SK-N-SH (cell line): ENCODE results near the gene C4orf50. TPM values are rescaled to one million over a fixed set of nuclear protein-coding genes. Genes with fewer than 3 reads are reported as not detected.

Experiments used
- CTCF ChIA-PET: fragments of 300-600, 350-600 bp; formaldehyde crosslinking; extraction: SDS; loops from one replicate; lab custom pipeline; 2021; lab: Yijun Ruan, JAX
- POLR2A ChIA-PET: fragments of 350-600 bp; sonication (Branson Sonifier 250); formaldehyde crosslinking; extraction: SDS; loops from one replicate; lab custom pipeline; 2020; ENCODE audit warnings: antibody characterized with exemption, inconsistent platforms; lab: Yijun Ruan, JAX
- DNase-seq: peaks from one replicate; pipeline ENCODE4 v3.0.0; 2012
- H2AFZ ChIP-seq: fragments of 200-600 bp; sonication (generic); 2 replicates; pipeline ENCODE4 v1.8.1; 2016; ENCODE audit warnings: antibody characterized with exemption, mild to moderate bottlenecking, low read depth
- H3F3A ChIP-seq: fragments of 200-600 bp; sonication (generic); replicated peaks from 2 replicates; pipeline ENCODE3; 2016; ENCODE audit warnings: antibody characterized with exemption, mild to moderate bottlenecking; ENCODE audit not compliant: insufficient read depth
- H3K27ac ChIP-seq, 2 experiments: fragments of 200-500 bp in 1 of 2; fragments of 200-600 bp in 1 of 2; sonication (Bioruptor generic) in 1 of 2; sonication (generic), shearing (Covaris generic) in 1 of 2; 2 replicates each; pipeline versions ENCODE4 v1.5.1 to v1.6.1; 2014 to 2016; ENCODE audit warnings: low read depth in 2 of 2, inconsistent platforms in 1 of 2, low read length in 1 of 2, mild to moderate bottlenecking in 1 of 2, mixed read lengths in 1 of 2
- H3K27me3 ChIP-seq: fragments of 200-600 bp; sonication (generic), shearing (Covaris generic); 2 replicates; pipeline ENCODE4 v1.6.1; 2016; ENCODE audit warnings: mixed run types; ENCODE audit not compliant: insufficient read depth
- H3K36me3 ChIP-seq, 2 experiments: fragments of 200-500 bp in 1 of 2; fragments of 200-600 bp in 1 of 2; sonication (Bioruptor generic) in 1 of 2; sonication (generic) in 1 of 2; replicated peaks in 1 of 2; 2 replicates each; pipeline versions ENCODE3 to v1.5.1; 2014 to 2016; ENCODE audit warnings: low read length in 1 of 2, mild to moderate bottlenecking in 1 of 2; ENCODE audit not compliant: insufficient read depth in 2 of 2, control insufficient read depth in 1 of 2
- H3K4me1 ChIP-seq, 2 experiments: fragments of 200-500 bp in 1 of 2; fragments of 200-600 bp in 1 of 2; sonication (Bioruptor generic) in 1 of 2; sonication (generic), shearing (Covaris generic) in 1 of 2; 2 replicates each; pipeline versions ENCODE4 v1.5.1 to v1.6.1; 2014 to 2016; ENCODE audit warnings: low read depth in 1 of 2, low read length in 1 of 2, mixed run types in 1 of 2; ENCODE audit not compliant: insufficient read depth in 2 of 2, control insufficient read depth in 1 of 2
- H3K4me2 ChIP-seq: fragments of 200-600 bp; sonication (generic), shearing (Covaris generic); 2 replicates; pipeline ENCODE4 v1.6.1; 2017; ENCODE audit warnings: mixed run types
- H3K4me3 ChIP-seq, 2 experiments: fragments of 200-500 bp in 1 of 2; fragments of 200-600 bp in 1 of 2; sonication (Bioruptor generic) in 1 of 2; sonication (generic), shearing (Covaris generic) in 1 of 2; 2 replicates each; pipeline versions ENCODE4 v1.5.1 to v1.8.1; 2014 to 2016; ENCODE audit warnings: low read depth in 2 of 2, inconsistent platforms in 1 of 2, low read length in 1 of 2, mild to moderate bottlenecking in 1 of 2, mixed read lengths in 1 of 2, moderate library complexity in 1 of 2
- H3K79me2 ChIP-seq: fragments of 200-600 bp; sonication (generic); 2 replicates; pipeline ENCODE4 v1.8.1; 2017; ENCODE audit warnings: mild to moderate bottlenecking; ENCODE audit not compliant: insufficient read depth
- H3K9ac ChIP-seq: fragments of 200-600 bp; sonication (generic); 2 replicates; pipeline ENCODE4 v1.6.1; 2017; ENCODE audit warnings: mixed run types
- H3K9me2 ChIP-seq: fragments of 200-600 bp; sonication (generic); 2 replicates; pipeline ENCODE4 v1.6.1; 2017; ENCODE audit warnings: mixed run types
- H3K9me3 ChIP-seq: fragments of 200-600 bp; sonication (generic); 2 replicates; pipeline ENCODE4 v1.6.1; 2017; ENCODE audit warnings: mixed run types, mild to moderate bottlenecking, moderate library complexity
- H4K20me1 ChIP-seq: fragments of 200-600 bp; sonication (generic); 2 replicates; pipeline ENCODE4 v1.6.1; 2017; ENCODE audit warnings: mild to moderate bottlenecking, mixed run types; ENCODE audit not compliant: insufficient read depth
- CHD2 ChIP-seq: fragments of 150-350 bp; IDR thresholded peaks from 2 replicates; pipeline ENCODE4 v1.6.1; 2018; ENCODE audit warnings: low read length; ENCODE audit not compliant: partially characterized antibody
- ELF1 ChIP-seq: IDR thresholded peaks from 2 replicates; pipeline ENCODE4 v1.4.0; 2012
- FOSL2 ChIP-seq: IDR thresholded peaks from 2 replicates; pipeline ENCODE4 v1.4.0; 2012; ENCODE audit warnings: low read depth, mild to moderate bottlenecking, moderate library complexity, borderline replicate concordance
- GATA2 ChIP-seq: sonication (generic); formaldehyde crosslinking; IDR thresholded peaks from 2 replicates; pipeline ENCODE4 v1.5.0; 2020; ENCODE audit warnings: mild to moderate bottlenecking, missing genetic modification reagents
- IRF3 ChIP-seq: fragments of 150-350 bp; IDR thresholded peaks from 2 replicates; pipeline ENCODE4 v1.6.1; 2016; ENCODE audit warnings: mild to moderate bottlenecking, low read depth, low read length
- JUND ChIP-seq: IDR thresholded peaks from 2 replicates; pipeline ENCODE4 v1.4.0; 2012
- NFIC ChIP-seq: IDR thresholded peaks from 2 replicates; pipeline ENCODE4 v1.4.0; 2012; ENCODE audit warnings: borderline replicate concordance
- POLR2AphosphoS5 ChIP-seq: IDR thresholded peaks from 2 replicates; pipeline ENCODE4 v1.6.1; 2012; ENCODE audit warnings: low read depth, low read length
- RAD21 ChIP-seq: IDR thresholded peaks from 2 replicates; pipeline ENCODE4 v1.6.1; 2012; ENCODE audit warnings: mild to moderate bottlenecking, low read length
- TAF1 ChIP-seq: IDR thresholded peaks from 2 replicates; pipeline ENCODE4 v1.6.1; 2012; ENCODE audit warnings: low read depth, mild to moderate bottlenecking, low read length, moderate library complexity, borderline replicate concordance
- TCF12 ChIP-seq: IDR thresholded peaks from 2 replicates; pipeline ENCODE4 v1.4.0; 2012
- YY1 ChIP-seq: IDR thresholded peaks from 2 replicates; pipeline ENCODE4 v1.4.0; 2012; ENCODE audit warnings: low read depth, mild to moderate bottlenecking
- WGBS: methylation state at CpG from one replicate; pipeline ENCODE4 v1.1.6; 2017; ENCODE audit warnings: low lambda C conversion rate; 5-methylcytosine and 5-hydroxymethylcytosine counted together
- polyA plus RNA-seq, 3 experiments: library from polyadenylated mRNA; depleted of rRNA; stranded (reverse); fragments of >200 nt; gene quantifications; 2 replicates each; pipeline ENCODE4 v1.2.3, GENCODE V29; 2012
- TF ChIP-seq, protein P1 (sequence below): IDR thresholded peaks from 2 replicates; pipeline ENCODE4; 2012
- TF ChIP-seq, protein P2 (sequence below): IDR thresholded peaks from 2 replicates; pipeline ENCODE4 v1.4.0; 2012; ENCODE audit warnings: low read depth, borderline replicate concordance

C4orf50 gene
- polyA plus RNA-seq, 1 of the 3 experiments (the other 2 are of a cell fraction), result under 0.01 TPM

DNA sequence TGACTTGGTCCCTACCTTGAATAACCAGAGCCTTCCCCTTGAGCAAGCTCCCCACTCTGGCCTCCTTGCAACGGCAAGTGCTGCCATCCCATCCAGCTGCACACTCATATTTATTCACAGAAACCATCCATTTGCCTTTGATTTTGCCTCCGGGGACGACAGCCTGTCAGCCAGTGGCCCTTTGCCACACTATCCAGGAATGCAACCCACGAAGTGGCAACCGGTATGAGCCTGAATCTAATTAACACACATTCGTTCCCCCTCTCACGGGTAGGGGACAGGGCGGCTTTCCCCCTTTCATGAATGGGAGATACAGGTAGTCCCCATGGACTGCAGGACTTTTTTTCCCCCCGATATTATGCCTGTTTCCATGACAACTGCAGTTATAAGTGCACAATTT is 140.8 kb downstream of the C4orf50 start:
- H3K4me3 ChIP-seq, result no peak overlapping the region
- WGBS, result 47% methylated on average over 9 of the region's 9 CpGs
- DNase-seq, result no peak
- H4K20me1 ChIP-seq, result peaks cover 8% of the 10 kb centered on the region; the same call in 1 of the 2 replicates
- H3K36me3 ChIP-seq, result peaks cover 0 to 3% of the 10 kb centered on the region in 2 experiments
- H3F3A ChIP-seq, result no peaks in the 10 kb centered on the region
- no peaks in the 10 kb centered on the region for H3K9me2 ChIP-seq
- TF ChIP-seq POLR2AphosphoS5 (no peak), RAD21 (no peak), TAF1 (no peak), IRF3 (no peak), ELF1 (no peak), TCF12 (no peak)
- TF ChIP-seq, protein P1, sequence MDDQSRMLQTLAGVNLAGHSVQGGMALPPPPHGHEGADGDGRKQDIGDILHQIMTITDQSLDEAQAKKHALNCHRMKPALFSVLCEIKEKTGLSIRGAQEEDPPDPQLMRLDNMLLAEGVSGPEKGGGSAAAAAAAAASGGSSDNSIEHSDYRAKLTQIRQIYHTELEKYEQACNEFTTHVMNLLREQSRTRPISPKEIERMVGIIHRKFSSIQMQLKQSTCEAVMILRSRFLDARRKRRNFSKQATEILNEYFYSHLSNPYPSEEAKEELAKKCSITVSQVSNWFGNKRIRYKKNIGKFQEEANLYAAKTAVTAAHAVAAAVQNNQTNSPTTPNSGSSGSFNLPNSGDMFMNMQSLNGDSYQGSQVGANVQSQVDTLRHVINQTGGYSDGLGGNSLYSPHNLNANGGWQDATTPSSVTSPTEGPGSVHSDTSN, result no peak
- POLR2A ChIA-PET, result no interaction called here
- H3K4me2 ChIP-seq, result no peak overlapping the region
- H3K27ac ChIP-seq, result no peak overlapping the region
- no peak overlapping the region for H3K9ac ChIP-seq
- CTCF ChIA-PET, result interaction anchor here (1.6 kb wide), 1 partner anchor 9 kb away, joined by 6 read pairs; no protein-coding TSS in a partner anchor
- no peaks in the 10 kb centered on the region for H3K27me3 ChIP-seq
- no peaks in the 10 kb centered on the region for H3K79me2 ChIP-seq
- no peak overlapping the region for H2AFZ ChIP-seq
- peaks cover 0 to 2% of the 10 kb centered on the region in 2 experiments; a peak in 1 of 4 replicates for H3K4me1 ChIP-seq
- no peaks in the 10 kb centered on the region for H3K9me3 ChIP-seq

DNA sequence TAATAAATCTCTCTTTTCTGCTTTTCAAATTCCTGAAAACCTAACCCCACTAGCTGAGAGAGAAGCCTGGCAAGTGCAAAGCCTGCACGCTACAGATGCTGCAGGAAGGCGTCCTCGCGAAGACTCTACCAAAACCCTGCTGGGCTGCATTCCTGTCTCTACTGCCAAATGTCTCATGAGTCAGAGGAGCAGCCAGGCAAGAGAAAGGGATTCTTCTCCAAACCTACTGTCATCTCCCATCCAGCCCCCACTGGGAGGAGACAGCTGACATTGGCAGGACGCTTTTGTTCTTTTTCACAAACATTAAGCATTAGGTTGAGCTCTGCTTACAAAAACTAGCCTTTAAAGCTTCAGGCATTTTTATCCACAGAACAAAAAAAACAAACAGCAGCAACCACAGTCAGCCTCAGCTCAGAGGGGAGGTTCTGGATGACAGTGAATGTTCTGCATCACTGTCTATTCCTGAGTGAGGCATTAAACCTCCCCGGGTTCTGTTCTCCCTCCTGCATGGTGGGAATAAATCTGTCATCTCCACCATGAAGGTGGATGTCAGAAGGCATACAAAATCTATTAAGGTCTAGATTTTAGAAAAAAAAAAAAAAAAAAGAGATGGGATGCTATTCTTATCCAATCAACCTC is 143.3 kb downstream of the C4orf50 start:
- CTCF ChIA-PET, result interaction anchor here (1.1 kb wide), 1 partner anchor 119 kb away, joined by 4 read pairs; no protein-coding TSS in a partner anchor
- no peak for DNase-seq
- H3K9ac ChIP-seq, result no peak overlapping the region

More for the DNA sequence above, 143.3 kb downstream of the C4orf50 start:
- peaks cover under 1 to 2% of the 10 kb centered on the region in 2 experiments; a peak in 2 of 4 replicates for H3K4me1 ChIP-seq
- H2AFZ ChIP-seq, result no peak overlapping the region
- TF ChIP-seq CHD2 (no peak), JUND (no peak), GATA2 (CRISPR knock-in tag) (no peak), FOSL2 (no peak), NFIC (no peak), TCF12 (no peak), IRF3 (no peak), YY1 (no peak)
- TF ChIP-seq, protein P2, sequence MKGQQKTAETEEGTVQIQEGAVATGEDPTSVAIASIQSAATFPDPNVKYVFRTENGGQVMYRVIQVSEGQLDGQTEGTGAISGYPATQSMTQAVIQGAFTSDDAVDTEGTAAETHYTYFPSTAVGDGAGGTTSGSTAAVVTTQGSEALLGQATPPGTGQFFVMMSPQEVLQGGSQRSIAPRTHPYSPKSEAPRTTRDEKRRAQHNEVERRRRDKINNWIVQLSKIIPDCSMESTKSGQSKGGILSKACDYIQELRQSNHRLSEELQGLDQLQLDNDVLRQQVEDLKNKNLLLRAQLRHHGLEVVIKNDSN, result no peak
- no peaks in the 10 kb centered on the region for H3K27me3 ChIP-seq
- 46% methylated on average over 5 of the region's 6 CpGs for WGBS
- H3K79me2 ChIP-seq, result no peaks in the 10 kb centered on the region
- no peak overlapping the region for H3K4me3 ChIP-seq
- POLR2A ChIA-PET, result no interaction called here
- H4K20me1 ChIP-seq, result peaks cover 8% of the 10 kb centered on the region; the same call in 1 of the 2 replicates
- H3K36me3 ChIP-seq, result peaks cover 0 to 3% of the 10 kb centered on the region in 2 experiments
- H3K9me3 ChIP-seq, result no peaks in the 10 kb centered on the region
- H3F3A ChIP-seq, result no peaks in the 10 kb centered on the region
- no peak overlapping the region for H3K27ac ChIP-seq
- no peak overlapping the region for H3K4me2 ChIP-seq
- no peaks in the 10 kb centered on the region for H3K9me2 ChIP-seq
